Measurements from ENCODE around the gene ERC1.

DNA sequence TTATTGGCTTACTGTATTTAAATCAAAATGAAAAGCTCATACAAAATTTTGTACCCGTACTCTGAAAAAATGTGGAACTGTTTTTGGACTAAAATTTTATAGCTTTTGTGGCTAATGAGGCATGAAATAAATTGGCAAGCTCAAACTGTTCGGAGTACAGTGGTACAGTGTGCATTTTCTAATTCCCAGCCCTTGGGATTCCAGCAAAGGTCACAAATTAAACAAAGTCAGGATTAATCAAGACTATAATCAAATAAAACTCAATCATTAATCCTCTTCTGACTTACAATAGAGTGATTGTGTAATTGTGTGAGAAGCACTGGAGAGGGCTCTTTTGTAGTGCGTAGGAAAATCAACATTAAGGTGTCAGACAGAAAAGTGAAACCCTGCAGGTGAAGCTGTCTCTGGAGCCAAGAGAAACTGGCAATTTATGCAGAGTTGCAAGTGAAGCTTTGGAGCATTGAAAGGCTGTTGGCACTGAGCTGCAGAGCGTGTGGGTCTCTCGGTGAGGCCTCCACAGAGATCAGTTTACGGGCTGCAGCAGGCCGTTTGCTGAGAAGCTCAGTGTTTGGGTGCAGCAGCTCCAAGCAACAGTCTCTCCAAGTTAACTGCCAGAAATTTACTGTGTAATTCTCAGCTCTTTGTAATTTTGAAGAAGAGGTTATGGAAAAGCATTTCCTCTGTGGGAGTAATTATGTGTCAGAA lies 327.5 kb downstream of the ERC1 start:
- TF ChIP-seq EZH2 (IDR thresholded peaks at IDR 0.05; ENCODE audit: low read length, missing control alignments), result no peak
- TF ChIP-seq, protein P1, sequence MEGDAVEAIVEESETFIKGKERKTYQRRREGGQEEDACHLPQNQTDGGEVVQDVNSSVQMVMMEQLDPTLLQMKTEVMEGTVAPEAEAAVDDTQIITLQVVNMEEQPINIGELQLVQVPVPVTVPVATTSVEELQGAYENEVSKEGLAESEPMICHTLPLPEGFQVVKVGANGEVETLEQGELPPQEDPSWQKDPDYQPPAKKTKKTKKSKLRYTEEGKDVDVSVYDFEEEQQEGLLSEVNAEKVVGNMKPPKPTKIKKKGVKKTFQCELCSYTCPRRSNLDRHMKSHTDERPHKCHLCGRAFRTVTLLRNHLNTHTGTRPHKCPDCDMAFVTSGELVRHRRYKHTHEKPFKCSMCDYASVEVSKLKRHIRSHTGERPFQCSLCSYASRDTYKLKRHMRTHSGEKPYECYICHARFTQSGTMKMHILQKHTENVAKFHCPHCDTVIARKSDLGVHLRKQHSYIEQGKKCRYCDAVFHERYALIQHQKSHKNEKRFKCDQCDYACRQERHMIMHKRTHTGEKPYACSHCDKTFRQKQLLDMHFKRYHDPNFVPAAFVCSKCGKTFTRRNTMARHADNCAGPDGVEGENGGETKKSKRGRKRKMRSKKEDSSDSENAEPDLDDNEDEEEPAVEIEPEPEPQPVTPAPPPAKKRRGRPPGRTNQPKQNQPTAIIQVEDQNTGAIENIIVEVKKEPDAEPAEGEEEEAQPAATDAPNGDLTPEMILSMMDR (conservative IDR thresholded peaks at IDR 0.05 in 1 of 2, IDR thresholded peaks at IDR 0.05 in 1 of 2; ENCODE audit: low read depth in 1 of 2, low read length in 2 of 2), result no peak
